HepG2 (cell line): ENCODE measurements around the gene SYNJ2. TPM values are rescaled to one million over a fixed set of nuclear protein-coding genes. Genes with fewer than 3 reads are reported as not detected.

ENCODE experiments used
- CREB1 ChIP-seq, 2 experiments: fragments of 450-650 bp in 1 of 2; IDR thresholded peaks; 2 replicates each; pipeline ENCODE4 v1.6.1; 2016 to 2017; ENCODE audit warnings: control low read depth in 1 of 2, mild to moderate bottlenecking in 1 of 2, missing compliant biosample characterization in 1 of 2, missing genetic modification characterization in 1 of 2
- MBNL3 ChIP-seq: fragments of 250-450 bp; sonication (Bioruptor Pico); conservative IDR thresholded peaks from 2 replicates; pipeline ENCODE4 v1.8.0; 2022; ENCODE audit warnings: mild to moderate bottlenecking, inconsistent platforms
- NCOA2 ChIP-seq: sonication (generic); formaldehyde crosslinking; IDR thresholded peaks from 2 replicates; pipeline ENCODE4 v1.8.0; 2022; ENCODE audit warnings: inconsistent platforms
- RFX3 ChIP-seq: IDR thresholded peaks from 2 replicates; pipeline ENCODE4 v1.6.1; 2016; ENCODE audit warnings: missing biosample characterization, missing genetic modification reagents
- ZBTB2 ChIP-seq: sonication (generic); formaldehyde crosslinking; IDR thresholded peaks from 2 replicates; pipeline ENCODE4 v1.8.0; 2022; ENCODE audit warnings: low read depth, missing genetic modification reagents
- ZFY ChIP-seq: sonication (generic); formaldehyde crosslinking; IDR thresholded peaks from 2 replicates; pipeline ENCODE4 v1.4.0; 2020; ENCODE audit warnings: missing genetic modification reagents
- ZHX1 ChIP-seq: sonication (generic); formaldehyde crosslinking; IDR thresholded peaks from 2 replicates; pipeline ENCODE4 v1.8.1; 2022; ENCODE audit warnings: low read depth, mild to moderate bottlenecking, missing genetic modification reagents
- ZNF142 ChIP-seq: sonication (generic); formaldehyde crosslinking; IDR thresholded peaks from 2 replicates; pipeline ENCODE4 v1.4.0; 2020; ENCODE audit warnings: missing genetic modification reagents
- ZNF251 ChIP-seq: sonication (generic); formaldehyde crosslinking; IDR thresholded peaks from 2 replicates; pipeline ENCODE4 v1.9.0; 2021; ENCODE audit warnings: mild to moderate bottlenecking, missing genetic modification reagents
- ZNF740 ChIP-seq: sonication (generic); formaldehyde crosslinking; IDR thresholded peaks from 2 replicates; pipeline ENCODE4 v1.4.0; 2020; ENCODE audit warnings: missing genetic modification reagents
- ZNF776 ChIP-seq: sonication (generic); formaldehyde crosslinking; IDR thresholded peaks from 2 replicates; pipeline ENCODE4 v1.4.0; 2020; ENCODE audit warnings: mild to moderate bottlenecking, missing genetic modification reagents
- polyA plus RNA-seq, 8 experiments: library from polyadenylated mRNA; depleted of rRNA in 3 of 8; stranded (reverse) in 7 of 8; unstranded in 1 of 8; fragments of >200 nt; fragmentation: Illumina TruSeq in 4 of 8; extraction: Trizol in 4 of 8; gene quantifications; 2 replicates each; pipeline versions ENCODE4 v1.2.1 to v1.2.3, GENCODE V29; 2011 to 2016; ENCODE audit warnings: low read depth in 4 of 8, missing spikeins in 1 of 8, mixed read lengths in 1 of 8; ENCODE audit not compliant: insufficient read depth in 1 of 8
- total RNA-seq, 5 experiments: library from RNA; depleted of rRNA; stranded (reverse); fragments of >200 nt; fragmentation: Illumina TruSeq; extraction: Trizol; gene quantifications; 2 replicates each; pipeline ENCODE4 v1.2.3, GENCODE V29; 2016; ENCODE audit warnings: low read depth in 1 of 5
- TF ChIP-seq, protein P1 (sequence below): sonication (generic); formaldehyde crosslinking; IDR thresholded peaks from 2 replicates; pipeline ENCODE4 v1.5.1; 2020; ENCODE audit warnings: mild to moderate bottlenecking, missing genetic modification reagents
- TF ChIP-seq, protein P2 (sequence below): sonication (generic); formaldehyde crosslinking; IDR thresholded peaks from 2 replicates; pipeline ENCODE4 v1.4.0; 2020; ENCODE audit warnings: mild to moderate bottlenecking, low read depth, missing genetic modification reagents

The SYNJ2 gene
- total and polyA plus RNA-seq, 2 of the 13 experiments (the other 11 are each of a cell fraction or from before 2014, with no cell fraction given): 39.1 to 57.6 TPM

DNA sequence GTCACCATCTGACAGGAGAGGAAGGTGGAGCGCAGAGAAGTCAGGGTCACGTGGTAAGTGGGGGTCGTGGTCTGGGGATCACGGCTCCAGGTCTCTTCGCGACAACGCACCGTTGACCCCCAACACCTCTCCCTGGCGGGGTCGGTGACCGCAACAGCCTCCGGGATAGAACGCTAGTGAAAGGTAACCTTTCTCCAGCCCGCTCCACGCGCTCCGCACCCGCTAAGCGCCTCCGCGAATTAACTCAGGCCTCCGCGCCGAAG, 600 bp upstream of the SYNJ2 start (continued):
- TF ChIP-seq, protein P1, sequence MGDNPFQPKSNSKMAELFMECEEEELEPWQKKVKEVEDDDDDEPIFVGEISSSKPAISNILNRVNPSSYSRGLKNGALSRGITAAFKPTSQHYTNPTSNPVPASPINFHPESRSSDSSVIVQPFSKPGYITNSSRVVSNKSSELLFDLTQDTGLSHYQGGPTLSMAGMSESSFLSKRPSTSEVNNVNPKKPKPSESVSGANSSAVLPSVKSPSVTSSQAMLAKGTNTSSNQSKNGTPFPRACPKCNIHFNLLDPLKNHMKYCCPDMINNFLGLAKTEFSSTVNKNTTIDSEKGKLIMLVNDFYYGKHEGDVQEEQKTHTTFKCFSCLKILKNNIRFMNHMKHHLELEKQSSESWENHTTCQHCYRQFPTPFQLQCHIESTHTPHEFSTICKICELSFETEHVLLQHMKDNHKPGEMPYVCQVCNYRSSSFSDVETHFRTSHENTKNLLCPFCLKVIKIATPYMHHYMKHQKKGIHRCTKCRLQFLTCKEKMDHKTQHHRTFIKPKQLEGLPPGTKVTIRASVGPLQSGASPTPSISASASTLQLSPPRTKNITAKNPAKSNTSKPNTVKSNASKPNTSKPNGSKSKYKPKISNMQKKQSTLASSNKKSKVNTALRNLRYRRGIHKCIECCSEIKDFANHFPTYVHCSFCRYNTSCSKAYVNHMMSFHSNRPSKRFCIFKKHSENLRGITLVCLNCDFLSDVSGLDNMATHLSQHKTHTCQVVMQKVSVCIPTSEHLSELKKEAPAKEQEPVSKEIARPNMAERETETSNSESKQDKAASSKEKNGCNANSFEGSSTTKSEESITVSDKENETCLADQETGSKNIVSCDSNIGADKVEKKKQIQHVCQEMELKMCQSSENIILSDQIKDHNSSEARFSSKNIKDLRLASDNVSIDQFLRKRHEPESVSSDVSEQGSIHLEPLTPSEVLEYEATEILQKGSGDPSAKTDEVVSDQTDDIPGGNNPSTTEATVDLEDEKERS: no peak
- TF ChIP-seq ZFY (no peak), ZNF142 (CRISPR knock-in tag) (no peak), NCOA2 (no peak), ZBTB2 (CRISPR knock-in tag) (no peak), ZNF740 (CRISPR knock-in tag) (no peak), ZNF251 (CRISPR knock-in tag) (no peak), MBNL3 (CRISPR knock-in tag) (no peak), CREB1 (IDR thresholded peaks at IDR 0.05) (no peak), CREB1 (CRISPR knock-in tag; IDR thresholded peaks at IDR 0.05) (no peak), RFX3 (CRISPR knock-in tag) (no peak), ZHX1 (CRISPR knock-in tag) (no peak; the same call in 1 of the 2 replicates), ZNF776 (CRISPR knock-in tag) (no peak)
- TF ChIP-seq, protein P2, sequence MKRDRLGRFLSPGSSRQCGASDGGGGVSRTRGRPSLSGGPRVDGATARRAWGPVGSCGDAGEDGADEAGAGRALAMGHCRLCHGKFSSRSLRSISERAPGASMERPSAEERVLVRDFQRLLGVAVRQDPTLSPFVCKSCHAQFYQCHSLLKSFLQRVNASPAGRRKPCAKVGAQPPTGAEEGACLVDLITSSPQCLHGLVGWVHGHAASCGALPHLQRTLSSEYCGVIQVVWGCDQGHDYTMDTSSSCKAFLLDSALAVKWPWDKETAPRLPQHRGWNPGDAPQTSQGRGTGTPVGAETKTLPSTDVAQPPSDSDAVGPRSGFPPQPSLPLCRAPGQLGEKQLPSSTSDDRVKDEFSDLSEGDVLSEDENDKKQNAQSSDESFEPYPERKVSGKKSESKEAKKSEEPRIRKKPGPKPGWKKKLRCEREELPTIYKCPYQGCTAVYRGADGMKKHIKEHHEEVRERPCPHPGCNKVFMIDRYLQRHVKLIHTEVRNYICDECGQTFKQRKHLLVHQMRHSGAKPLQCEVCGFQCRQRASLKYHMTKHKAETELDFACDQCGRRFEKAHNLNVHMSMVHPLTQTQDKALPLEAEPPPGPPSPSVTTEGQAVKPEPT (CRISPR knock-in tag): no peak
